NCI-H2196 (cell line): ENCODE measurements around the gene RIPK1.
"Not testable (repeated sequence)": the region's sequence is repeated elsewhere in the genome, so short reads cannot be mapped to it uniquely, and the experiment has no call there.

Experiments
- DNase-seq: peaks from one replicate; lab custom pipeline; 2025; ENCODE audit not compliant: unreplicated experiment; lab: John Stamatoyannopoulos, UW

Gene RIPK1

DNA sequence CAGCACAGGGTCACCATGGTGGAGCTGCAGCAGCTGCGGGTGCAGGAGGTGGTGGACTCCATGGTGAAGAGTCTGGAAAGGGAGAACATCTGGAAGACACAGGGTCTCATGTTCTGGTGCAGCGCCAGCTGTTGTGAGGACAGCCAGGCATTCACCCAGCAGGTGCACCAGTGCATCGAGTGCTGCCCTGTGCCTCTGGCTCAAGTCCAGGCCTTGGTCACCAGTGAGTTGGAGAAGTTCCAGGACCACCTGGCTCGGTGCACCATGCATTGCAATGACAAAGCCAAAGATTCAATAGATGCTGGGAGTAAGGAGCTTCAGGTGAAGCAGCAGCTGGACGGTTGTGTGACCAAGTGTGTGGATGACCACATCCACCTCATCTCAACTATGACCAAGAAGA lies 22.9 kb upstream of the RIPK1 start:
- peak; percentile 73 for DNase-seq

DNA sequence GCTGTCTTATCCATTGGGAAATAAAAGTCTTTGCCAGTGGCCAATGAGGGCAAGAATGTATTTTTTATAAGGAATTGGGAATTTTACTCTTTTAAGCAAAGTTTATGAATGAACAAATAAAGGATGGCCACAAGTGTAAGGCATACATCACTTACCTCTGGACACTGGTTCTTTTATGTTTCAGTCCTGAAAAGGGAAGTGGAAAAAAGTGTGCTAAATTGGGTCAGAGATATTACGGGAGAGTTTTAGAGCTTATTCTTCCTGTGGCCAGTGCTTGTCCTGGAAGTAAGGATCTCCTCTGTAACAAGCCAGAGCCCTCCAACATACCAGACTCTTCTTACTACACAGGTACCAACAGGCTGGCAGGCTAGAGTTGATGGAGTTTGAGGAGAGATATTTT lies 22.5 kb upstream of the RIPK1 start:
- no peak for DNase-seq

DNA sequence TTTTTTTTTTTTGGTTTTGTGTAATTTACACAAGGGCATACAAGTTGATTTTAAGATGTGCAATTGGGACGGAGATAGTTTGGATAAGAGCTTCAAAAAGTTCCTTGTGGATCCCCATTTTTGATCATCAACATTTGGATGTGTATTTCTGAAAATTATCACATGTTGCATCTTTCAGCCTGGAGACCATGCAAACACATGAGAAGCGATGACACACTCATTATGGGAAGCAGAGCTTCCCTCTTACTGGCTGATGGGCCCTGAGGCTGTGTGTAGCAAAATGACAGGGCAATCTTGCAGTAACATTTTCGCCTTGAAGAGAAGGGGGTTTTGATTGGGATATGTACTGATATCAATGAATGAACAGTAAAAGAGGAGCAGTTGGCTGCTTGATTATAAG lies 22.0 kb upstream of the RIPK1 start:
- no peak for DNase-seq

GRCh38 chr6:3048009-3048408 lies 20.3 kb upstream of the RIPK1 start:
- not testable (repeated sequence) for DNase-seq

DNA sequence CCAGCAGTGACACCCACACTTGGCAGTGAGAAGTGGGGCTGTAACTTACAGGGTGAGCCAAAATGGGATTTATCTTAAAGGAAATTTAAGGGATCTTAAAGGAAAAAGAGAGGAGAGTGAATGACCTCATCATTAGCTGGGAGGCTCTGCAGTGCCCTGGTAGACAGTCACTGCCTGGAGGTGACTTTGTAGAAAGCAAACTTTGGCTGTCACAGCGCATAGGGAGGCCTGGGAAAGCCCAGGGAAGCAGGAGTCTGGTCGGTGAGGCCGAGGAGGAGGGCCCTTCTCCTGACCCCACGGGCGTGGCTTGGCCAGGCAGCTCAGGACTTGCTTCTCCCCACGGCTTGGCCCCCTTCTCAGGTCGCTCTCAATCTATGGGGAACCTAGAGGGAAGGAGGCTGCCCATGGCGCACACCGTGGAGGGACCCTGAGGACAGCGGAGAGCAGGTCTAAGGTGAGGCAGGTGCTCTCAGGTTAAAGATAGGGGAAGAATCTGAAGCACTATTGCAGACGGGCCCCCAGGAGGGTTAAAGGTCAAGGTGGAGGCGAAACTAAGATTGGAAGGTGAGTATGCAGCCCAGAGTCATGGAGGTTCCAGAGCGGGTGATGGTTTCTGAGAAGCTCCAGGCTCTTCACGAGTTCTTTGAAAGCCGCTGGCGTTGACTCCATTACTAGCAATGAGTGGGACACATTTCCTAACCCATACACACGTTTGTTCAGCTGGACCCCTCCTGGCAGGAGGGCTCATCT lies 15.6 kb upstream of the RIPK1 start:
- DNase-seq = no peak

GRCh38 chr6:3053231-3053508 lies 15.1 kb upstream of the RIPK1 start:
- DNase-seq = no peak

DNA sequence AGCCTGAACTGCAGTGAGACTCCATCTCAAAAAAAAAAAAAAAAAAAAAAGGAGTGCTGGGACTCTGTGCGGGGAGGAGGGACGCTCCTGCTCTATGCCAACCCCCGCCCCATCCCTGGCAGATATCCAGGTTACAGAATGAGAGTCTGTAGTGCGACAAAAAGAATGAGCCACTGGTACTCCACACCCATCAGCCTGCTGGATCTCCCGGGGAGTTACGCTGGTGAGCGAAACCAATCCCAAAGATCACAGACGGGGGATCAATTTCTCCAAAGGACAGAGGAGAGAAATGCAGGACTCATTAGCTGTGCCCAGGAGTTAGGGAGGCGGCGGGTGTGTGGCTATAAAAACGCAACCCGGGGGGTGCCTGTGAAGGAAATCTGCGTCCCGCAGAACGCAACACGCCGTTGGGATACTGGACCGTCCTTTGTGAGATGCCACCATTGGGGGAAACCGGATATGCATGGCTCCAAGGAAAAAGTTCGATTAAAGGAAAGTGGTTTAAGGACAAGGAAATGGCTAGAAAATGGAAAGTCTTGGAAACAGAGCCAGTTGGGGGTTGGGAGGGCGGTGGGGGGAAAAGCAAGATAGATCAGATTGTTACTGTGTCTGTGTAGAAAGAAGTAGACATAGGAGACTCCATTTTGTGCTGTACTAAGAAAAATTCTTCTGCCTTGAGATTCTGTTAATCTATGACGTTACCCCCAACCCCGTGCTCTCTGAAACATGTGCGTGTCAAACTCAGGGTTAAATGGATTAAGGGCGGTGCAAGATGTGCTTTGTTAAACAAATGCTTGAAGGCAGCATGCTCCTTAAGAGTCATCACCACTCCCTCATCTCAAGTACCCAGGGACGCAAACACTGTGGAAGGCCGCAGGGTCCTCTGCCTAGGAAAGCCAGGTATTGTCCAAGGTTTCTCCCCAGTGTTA lies 13.8 kb upstream of the RIPK1 start:
- not testable (repeated sequence) for DNase-seq

- not testable (repeated sequence) for DNase-seq
Measured at GRCh38 chr6:3055158-3055499, 13.2 kb upstream of the RIPK1 start.

GRCh38 chr6:3057063-3057770 lies 11.1 kb upstream of the RIPK1 start:
- no peak for DNase-seq

DNA sequence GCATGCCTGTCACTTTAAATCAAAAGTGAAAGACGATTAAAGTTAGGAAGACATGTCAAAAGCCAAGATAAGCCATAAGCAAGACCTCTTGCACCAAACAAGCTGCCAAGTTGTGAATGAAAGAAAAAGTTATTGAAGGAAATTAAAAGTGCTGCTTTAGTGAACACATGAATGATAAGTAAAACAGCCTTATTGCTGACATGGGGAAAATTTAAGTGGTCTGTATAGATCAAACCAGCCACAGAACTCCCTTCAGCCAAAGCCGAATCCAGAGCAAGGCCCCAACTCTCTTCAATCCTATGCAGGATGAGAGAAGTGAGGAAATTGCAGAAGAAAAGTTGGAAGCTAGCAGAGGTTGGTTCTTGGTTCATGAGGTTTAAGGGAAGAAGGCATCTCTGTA lies 9.3 kb upstream of the RIPK1 start:
- DNase-seq = no peak

- not testable (repeated sequence) for DNase-seq
Measured at GRCh38 chr6:3060092-3060491, 8.2 kb upstream of the RIPK1 start.

DNA sequence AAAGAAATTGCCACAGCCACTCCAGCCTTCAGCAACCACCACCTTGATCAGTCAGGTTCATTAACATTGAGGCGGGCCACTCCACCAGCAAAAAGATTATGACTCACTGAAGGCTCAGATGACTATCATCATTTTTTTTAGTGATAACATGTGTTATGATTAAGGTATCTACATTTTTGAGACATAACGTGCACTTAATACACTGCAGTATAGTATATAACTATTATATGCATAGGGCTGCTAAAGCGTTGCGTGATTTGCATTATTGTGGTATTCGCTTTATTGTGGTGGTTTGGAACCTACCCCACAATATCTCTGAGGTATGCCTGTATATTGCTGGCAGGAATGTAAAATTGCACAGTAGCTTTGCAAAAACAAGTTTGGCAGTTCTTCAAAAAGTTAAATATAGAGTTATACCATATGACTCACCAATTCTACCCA lies 6.8 kb upstream of the RIPK1 start:
- DNase-seq = no peak

DNA sequence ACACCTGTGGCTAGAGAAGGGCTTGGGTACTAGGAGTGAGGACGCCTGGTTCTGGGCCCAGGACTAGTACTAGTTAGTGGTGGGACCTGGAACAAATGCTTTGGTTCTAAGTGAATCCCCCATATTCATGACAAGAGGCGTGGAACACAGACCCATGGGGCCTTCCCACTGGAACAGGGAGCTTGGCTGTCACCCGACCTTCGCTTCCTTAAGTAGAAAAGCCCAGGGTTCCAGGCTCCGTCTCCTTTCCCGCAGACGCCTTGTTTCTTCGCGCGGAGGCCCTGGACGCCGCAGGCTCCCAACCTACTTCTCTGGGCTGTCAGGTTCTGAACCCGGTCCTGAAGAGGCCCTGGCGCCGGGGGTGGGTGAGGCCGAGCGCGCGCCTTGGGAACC lies 5.0 kb upstream of the RIPK1 start:
- DNase-seq = not testable (repeated sequence)

GRCh38 chr6:3063733-3064700 lies 4.3 kb upstream of the RIPK1 start:
- peak; percentile 90 for DNase-seq

- no peak for DNase-seq
Measured at GRCh38 chr6:3071568-3071967, 3.3 kb downstream of the RIPK1 start.

DNA sequence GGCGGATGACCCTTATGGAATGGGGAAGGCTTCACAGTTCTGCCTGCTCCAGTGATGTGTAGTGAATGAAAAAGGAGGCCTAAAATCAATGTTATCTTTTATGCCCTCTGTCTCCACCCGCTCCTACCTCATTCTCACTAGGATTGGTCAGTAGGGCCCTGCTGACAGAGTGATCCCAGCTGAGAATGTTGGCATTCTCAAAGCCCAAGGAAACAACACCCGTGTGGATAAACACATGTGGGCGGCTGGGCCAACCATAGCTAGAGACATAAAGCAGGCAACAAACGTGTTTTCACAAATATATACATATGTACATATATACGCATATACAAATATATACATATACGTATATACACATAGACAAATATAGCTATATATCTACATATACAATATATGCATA lies 4.5 kb downstream of the RIPK1 start:
- no peak for DNase-seq

GRCh38 chr6:3073382-3073781 lies 5.1 kb downstream of the RIPK1 start:
- no peak for DNase-seq

DNA sequence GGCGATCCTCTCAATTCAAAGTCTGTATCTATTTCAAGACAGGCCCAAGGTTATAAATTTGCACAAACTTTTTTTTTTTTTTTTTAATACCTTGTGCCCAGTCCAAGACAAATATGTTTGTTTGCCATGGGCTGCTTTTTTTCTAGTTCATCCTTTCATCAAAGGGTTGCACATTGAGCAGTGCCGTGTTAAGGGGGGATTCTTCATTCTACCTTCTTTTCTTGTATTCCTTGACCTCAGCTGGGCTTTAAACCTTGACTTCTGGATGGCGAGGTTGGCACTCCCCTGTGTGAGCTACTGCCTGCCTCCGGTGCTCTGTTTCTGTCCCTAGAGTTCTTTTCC lies 7.4 kb downstream of the RIPK1 start:
- DNase-seq = no peak

DNA sequence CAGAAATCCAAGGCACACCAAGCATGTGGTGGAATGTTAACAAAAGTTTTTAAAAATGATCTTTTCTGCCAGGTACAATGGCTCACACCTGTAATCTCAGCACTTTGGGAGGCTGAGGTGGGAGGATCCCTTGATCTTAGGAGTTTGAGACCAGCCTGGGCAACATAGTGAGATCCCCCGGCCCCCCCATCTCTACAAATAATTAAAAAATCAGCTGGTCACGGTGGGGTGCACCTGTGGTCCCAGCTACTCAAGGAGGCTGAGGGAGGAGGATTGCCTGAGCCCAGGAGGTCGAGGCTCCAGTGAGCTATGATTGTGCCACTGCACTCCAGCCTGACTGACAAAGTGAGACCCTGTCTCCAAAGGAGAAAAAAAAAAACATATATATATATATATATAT lies 8.0 kb downstream of the RIPK1 start:
- no peak for DNase-seq

DNA sequence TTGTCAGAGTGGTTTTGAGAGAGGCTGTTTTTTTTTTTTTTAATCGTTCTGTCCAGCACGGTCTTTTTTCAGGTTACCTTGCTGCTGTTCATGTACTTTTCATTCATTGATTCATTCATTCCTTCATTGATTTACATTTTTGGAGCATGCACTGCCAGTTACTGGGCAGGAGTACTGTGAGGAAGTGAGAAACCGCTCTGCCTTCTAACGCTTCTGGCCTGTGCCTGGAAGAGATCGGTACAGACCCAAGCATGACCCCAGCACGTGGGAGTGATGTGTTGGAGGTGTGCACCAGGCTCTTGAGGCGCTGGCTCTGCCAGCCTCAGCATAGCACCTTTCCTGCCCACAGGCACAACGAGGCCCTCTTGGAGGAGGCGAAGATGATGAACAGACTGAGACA lies 9.1 kb downstream of the RIPK1 start:
- DNase-seq = no peak

GRCh38 chr6:3078952-3079351 lies 10.7 kb downstream of the RIPK1 start:
- not testable (repeated sequence) for DNase-seq
